HepG2 (cell line): ENCODE measurements around the gene IFT22. TPM values are rescaled to one million over a fixed set of nuclear protein-coding genes. Genes with fewer than 3 reads are reported as not detected.
"Not testable (repeated sequence)": the region's sequence is repeated elsewhere in the genome, so short reads cannot be mapped to it uniquely, and the experiment has no call there.

Source experiments
- ATAC-seq: fragments of 200-7000 bp; cut with Tn5 transposase; 3 replicates; pipeline ENCODE4 v1.9.1; 2020; ENCODE audit warnings: mild to moderate bottlenecking, moderate library complexity
- BruUV-seq: library from RNA; stranded (reverse); fragments of 400-500 nt; replicated peaks from 2 replicates; lab custom pipeline; 2021; lab: Mats Ljungman, UMichigan
- CTCF ChIA-PET: fragments of 300-600 bp; formaldehyde crosslinking; extraction: SDS; loops from one replicate; lab custom pipeline; 2021; ENCODE audit warnings: low total read pairs, inconsistent platforms, low intra/inter-chr PET ratio; lab: Yijun Ruan, JAX
- POLR2A ChIA-PET: fragments of 350-600 bp; sonication (Branson Sonifier 250); formaldehyde crosslinking; loops from one replicate; lab custom pipeline; 2020; ENCODE audit warnings: antibody characterized with exemption, inconsistent platforms; lab: Yijun Ruan, JAX
- DNase-seq: peaks from one replicate; pipeline ENCODE4 v3.0.0-alpha.2; 2015; ENCODE audit warnings: low spot score
- FAIRE-seq: peaks from 3 replicates; lab custom pipeline; 2011; peaks lifted over from hg19 to GRCh38; lab: Jason Lieb, UNC
- H2AFZ ChIP-seq: one replicate; pipeline ENCODE4 v1.6.1; 2011; ENCODE audit warnings: low read length, inconsistent platforms
- H3K27ac ChIP-seq: fragments of 300-600 bp; 3 replicates; pipeline ENCODE4 v1.8.0; 2011; ENCODE audit warnings: mixed run types, mild to moderate bottlenecking, mixed read lengths, low read length, inconsistent platforms; ENCODE audit not compliant: insufficient read depth; ENCODE audit errors: extremely low read length
- H3K27me3 ChIP-seq, 2 experiments: fragments of 200-600 bp in 1 of 2; 2 replicates in 1 of 2; 3 replicates in 1 of 2; pipeline versions ENCODE4 v1.6.0 to v1.8.0; 2011; ENCODE audit warnings: low read length in 2 of 2, mild to moderate bottlenecking in 2 of 2, moderate library complexity in 2 of 2, inconsistent platforms in 1 of 2; ENCODE audit not compliant: insufficient read depth in 2 of 2, control insufficient read depth in 1 of 2
- H3K36me3 ChIP-seq, 2 experiments: fragments of 200-600 bp in 1 of 2; replicated peaks in 1 of 2; 2 replicates in 1 of 2; 3 replicates in 1 of 2; pipeline versions ENCODE4 v1.5.1 to v1.8.0; 2011; ENCODE audit warnings: low read length in 2 of 2, inconsistent platforms in 1 of 2; ENCODE audit not compliant: insufficient read depth in 2 of 2, control insufficient read depth in 1 of 2
- H3K4me1 ChIP-seq: 2 replicates; pipeline ENCODE4 v1.5.1; 2012; ENCODE audit warnings: low read length, inconsistent platforms; ENCODE audit not compliant: insufficient read depth
- H3K4me2 ChIP-seq: 2 replicates; pipeline ENCODE4 v1.6.0; 2011; ENCODE audit warnings: low read depth, low read length, inconsistent platforms
- H3K4me3 ChIP-seq, 3 experiments: fragments of 200-600 bp in 1 of 3; sonication (generic), shearing (Covaris generic) in 1 of 3; replicated peaks in 1 of 3; 2 replicates each; pipeline ENCODE4 v1.5.1; 2011 to 2016; ENCODE audit warnings: low read length in 3 of 3, inconsistent platforms in 2 of 3, low read depth in 2 of 3, mild to moderate bottlenecking in 2 of 3, control low read depth in 1 of 3, mixed read lengths in 1 of 3; ENCODE audit not compliant: insufficient read depth in 1 of 3
- H3K79me2 ChIP-seq: one replicate; pipeline ENCODE4 v1.6.1; 2011; ENCODE audit warnings: low read length, inconsistent platforms; ENCODE audit not compliant: insufficient read depth
- H3K9ac ChIP-seq: 2 replicates; pipeline ENCODE4 v1.6.0; 2011; ENCODE audit warnings: mild to moderate bottlenecking, low read depth, low read length, inconsistent platforms; ENCODE audit not compliant: insufficient read depth
- H3K9me3 ChIP-seq: 2 replicates; pipeline ENCODE4 v1.5.1; 2012; ENCODE audit warnings: mild to moderate bottlenecking, low read length
- H4K20me1 ChIP-seq: 2 replicates; pipeline ENCODE4 v1.6.0; 2011; ENCODE audit warnings: inconsistent platforms, mild to moderate bottlenecking, low read length, moderate library complexity; ENCODE audit not compliant: insufficient read depth
- CTCF ChIP-seq: sonication (generic); formaldehyde crosslinking; IDR thresholded peaks from 2 replicates; pipeline ENCODE4 v1.5.0; 2020; ENCODE audit warnings: mild to moderate bottlenecking, missing genetic modification reagents, moderate library complexity
- FOXA1 ChIP-seq, 2 experiments: fragments of 450-650 bp in 1 of 2; sonication (generic) in 1 of 2; formaldehyde crosslinking in 1 of 2; IDR thresholded peaks; 2 replicates each; pipeline versions ENCODE4 v1.4.0 to v1.6.1; 2016 to 2020; ENCODE audit warnings: missing genetic modification reagents in 1 of 2
- FOXA3 ChIP-seq: IDR thresholded peaks from 2 replicates; pipeline ENCODE4 v1.6.1; 2016; ENCODE audit warnings: missing genetic modification reagents, missing compliant biosample characterization
- FOXO1 ChIP-seq: sonication (generic); formaldehyde crosslinking; IDR thresholded peaks from 2 replicates; pipeline ENCODE4 v1.4.0; 2020; ENCODE audit warnings: missing genetic modification reagents
- PATZ1 ChIP-seq: sonication (generic); formaldehyde crosslinking; IDR thresholded peaks from 2 replicates; pipeline ENCODE4 v1.4.0; 2020; ENCODE audit warnings: missing genetic modification reagents
- STAG1 ChIP-seq: sonication (generic); formaldehyde crosslinking; IDR thresholded peaks from 2 replicates; pipeline ENCODE4 v1.4.0; 2020; ENCODE audit warnings: missing genetic modification reagents
- ZNF687 ChIP-seq: sonication (generic); formaldehyde crosslinking; IDR thresholded peaks from 2 replicates; pipeline ENCODE4 v1.5.1; 2020; ENCODE audit warnings: mild to moderate bottlenecking, missing genetic modification reagents, moderate library complexity
- ZNF770 ChIP-seq: sonication (generic); formaldehyde crosslinking; IDR thresholded peaks from 2 replicates; pipeline ENCODE4 v1.5.0; 2020; ENCODE audit warnings: mild to moderate bottlenecking, missing genetic modification reagents
- WGBS: methylation state at CpG from one replicate; pipeline ENCODE4 v1.1.6; 2017; ENCODE audit warnings: low lambda C conversion rate; 5-methylcytosine and 5-hydroxymethylcytosine counted together
- in situ Hi-C: cut with HindIII; loops from 2 replicates; pipeline ENCODE4 v1.10.0; 2017; ENCODE audit warnings: low pct_unique_long_range_greater_than_20kb; ENCODE audit not compliant: extremely low pct_ligation_motif_present
- intact Hi-C: fragments of 100-400 bp; cut with micrococcal nuclease; formaldehyde crosslinking; loops from one replicate; pipeline ENCODE4 v1.10.0; 2022; ENCODE audit not compliant: unreplicated experiment
- polyA plus RNA-seq, 8 experiments: library from polyadenylated mRNA; depleted of rRNA in 3 of 8; stranded (reverse) in 7 of 8; unstranded in 1 of 8; fragments of >200 nt; fragmentation: Illumina TruSeq in 4 of 8; extraction: Trizol in 4 of 8; gene quantifications; 2 replicates each; pipeline versions ENCODE4 v1.2.1 to v1.2.3, GENCODE V29; 2011 to 2016; ENCODE audit warnings: low read depth in 4 of 8, missing spikeins in 1 of 8, mixed read lengths in 1 of 8; ENCODE audit not compliant: insufficient read depth in 1 of 8
- total RNA-seq, 5 experiments: library from RNA; depleted of rRNA; stranded (reverse); fragments of >200 nt; fragmentation: Illumina TruSeq; extraction: Trizol; gene quantifications; 2 replicates each; pipeline ENCODE4 v1.2.3, GENCODE V29; 2016; ENCODE audit warnings: low read depth in 1 of 5

The IFT22 gene
- total and polyA plus RNA-seq, 2 of the 13 experiments (the other 11 are each of a cell fraction or from before 2014, with no cell fraction given), result 8.9 to 14.5 TPM

- Histone ChIP-seq H3K27me3 (peaks cover 0 to 35% of the 10 kb centered on the region in 2 experiments; a peak in 2 of 5 replicates), H3K4me2 (peak overlapping the region; percentile 71), H3K4me1 (peaks cover 17% of the 10 kb centered on the region), H3K4me3 (peak overlapping the region in 2 of 3 experiments; percentile 12 to 52; a peak in 2 of 6 replicates)
- intact Hi-C loops; BruUV-seq; H3K9me3 ChIP-seq; H3K79me2 ChIP-seq; H3K36me3 ChIP-seq; H4K20me1 ChIP-seq; H3K9ac ChIP-seq; H3K27ac ChIP-seq; H2AFZ ChIP-seq; TF ChIP-seq FOXA1 (IDR thresholded peaks at IDR 0.05): not testable (repeated sequence)
- ATAC-seq, result peak; percentile 80
- FAIRE-seq, result peak; percentile 68
- peak; percentile 76 for TF ChIP-seq CTCF (CRISPR knock-in tag)
- TF ChIP-seq STAG1 (CRISPR knock-in tag), result peak; percentile 65
- TF ChIP-seq ZNF770 (CRISPR knock-in tag), result 0 out of 2 replicates have a peak, but pooled peaks have one; percentile 24
- peak; percentile 21; the same call in 1 of the 2 replicates for TF ChIP-seq ZNF687 (CRISPR knock-in tag)
- TF ChIP-seq PATZ1, result 0 out of 2 replicates have a peak, but pooled peaks have one; percentile 29
- TF ChIP-seq FOXA3 (CRISPR knock-in tag), result 0 out of 2 replicates have a peak, but pooled peaks have one; percentile 13
- TF ChIP-seq FOXO1 (CRISPR knock-in tag), result peak; percentile 50
- peak; percentile 12; the same call in 1 of the 2 replicates for TF ChIP-seq FOXA1 (CRISPR knock-in tag; IDR thresholded peaks at IDR 0.05)
- in situ Hi-C loops, result loop anchor here (5.0 to 25.0 kb wide), 2 partner anchors 148 to 403 kb away; partner anchors contain the start of genes ACHE, SRRT and UFSP1
- peak; percentile 10 for DNase-seq
- ChIA-PET CTCF (interaction anchor here (1.3 kb wide), 1 partner anchor 25 kb away, joined by 4 read pairs; no protein-coding TSS in a partner anchor), POLR2A (interaction anchor here (0.7 to 2.1 kb wide), 5 partner anchors 18 to 1309 kb away, joined by 3 to 16 read pairs (median 4); partner anchors contain the start of gene IFT22)
- 11% methylated on average over 11 of the region's 18 CpGs for WGBS
These were observed 31.2 kb downstream of the IFT22 start for GRCh38 chr7:101290186-101291037.
